Thymus (tissue), 11 donors: ENCODE data around the gene PANK2. TPM values are rescaled to one million over a fixed set of nuclear protein-coding genes. Genes with fewer than 3 reads are reported as not detected.
"Not testable (repeated sequence)": the region's sequence is repeated elsewhere in the genome, so short reads cannot be mapped to it uniquely, and the experiment has no call there.

Source experiments
- DNase-seq, 9 donors: peaks; one replicate each; pipeline ENCODE4 v3.0.0-alpha.2; 2013; ENCODE audit warnings: low spot score in 9 of 9, low read depth in 6 of 9, missing footprints in 1 of 9
- H3K27ac ChIP-seq, 2 donors: one replicate each; pipeline ENCODE4 v1.5.1; 2013; ENCODE audit warnings: control low read depth in 1 of 2, low read depth in 1 of 2, low read length in 1 of 2, mild to moderate bottlenecking in 1 of 2, moderate library complexity in 1 of 2
- H3K27me3 ChIP-seq, 2 donors: one replicate each; pipeline ENCODE4 v1.5.1; 2013; ENCODE audit warnings: low read length in 1 of 2; ENCODE audit not compliant: control insufficient read depth in 2 of 2, insufficient read depth in 1 of 2
- H3K36me3 ChIP-seq, 2 donors: one replicate each; pipeline ENCODE4 v1.5.1; 2013; ENCODE audit warnings: low read length in 1 of 2, mild to moderate bottlenecking in 1 of 2, moderate library complexity in 1 of 2; ENCODE audit not compliant: control insufficient read depth in 2 of 2, insufficient read depth in 2 of 2
- H3K4me1 ChIP-seq, 2 donors: one replicate each; pipeline ENCODE4 v1.5.1; 2013; ENCODE audit warnings: low read length in 2 of 2; ENCODE audit not compliant: control insufficient read depth in 2 of 2, insufficient read depth in 2 of 2
- H3K4me3 ChIP-seq, 2 donors: one replicate each; pipeline ENCODE4 v1.5.1; 2013; ENCODE audit warnings: low read length in 2 of 2, control low read depth in 1 of 2, mild to moderate bottlenecking in 1 of 2
- H3K9me3 ChIP-seq, 2 donors: one replicate each; pipeline ENCODE4 v1.5.1; 2013; ENCODE audit warnings: low read length in 1 of 2, mild to moderate bottlenecking in 1 of 2; ENCODE audit not compliant: control insufficient read depth in 2 of 2, insufficient read depth in 1 of 2
- WGBS: extraction: QIAGEN DNeasy Blood & Tissue Kit; methylation state at CpG from one replicate; pipeline ENCODE4 v1.1.7; 2013; 5-methylcytosine and 5-hydroxymethylcytosine counted together
- polyA plus RNA-seq: library from polyadenylated mRNA; stranded (reverse); fragments of 200-250 nt; gene quantifications from one replicate; pipeline ENCODE4 v1.2.3, GENCODE V29; 2013
- total RNA-seq: library from RNA; stranded (reverse); fragments of 120-200 nt; gene quantifications from one replicate; pipeline ENCODE4 v1.2.4, GENCODE V29; 2013
- donor health status: healthy.

PANK2 gene
- total and polyA plus RNA-seq, 2 donors, result 36.9 to 40.6 TPM

DNA sequence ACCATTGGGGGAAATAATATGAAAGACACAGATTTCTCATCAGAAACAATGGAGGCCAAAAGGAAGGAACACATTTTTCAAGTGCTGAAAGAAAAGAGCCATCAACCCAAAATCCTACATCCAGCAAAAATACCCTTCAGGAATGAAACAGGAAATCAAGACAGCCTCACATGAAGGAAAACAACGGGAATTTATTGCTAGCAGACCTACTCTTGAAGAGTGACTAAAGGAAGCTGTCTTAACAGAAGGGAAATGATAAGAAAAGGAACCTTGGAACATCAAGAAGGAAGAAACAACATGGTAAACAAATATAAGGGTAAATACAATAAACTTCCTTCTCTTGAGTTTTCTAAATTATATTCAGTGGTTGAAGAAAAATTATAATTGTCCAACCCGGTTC, 82.0 kb downstream of the PANK2 start:
- H3K9me3 ChIP-seq, result no peaks in the 10 kb centered on the region
- 90% methylated on average over 2 of the region's 2 CpGs for WGBS
- peaks cover 0 to 3% of the 10 kb centered on the region in 2 donors for H3K36me3 ChIP-seq
- H3K27ac ChIP-seq, result no peak overlapping the region
- no peak for DNase-seq
- H3K27me3 ChIP-seq, result no peaks in the 10 kb centered on the region
- no peak overlapping the region for H3K4me3 ChIP-seq
- no peaks in the 10 kb centered on the region for H3K4me1 ChIP-seq

DNA sequence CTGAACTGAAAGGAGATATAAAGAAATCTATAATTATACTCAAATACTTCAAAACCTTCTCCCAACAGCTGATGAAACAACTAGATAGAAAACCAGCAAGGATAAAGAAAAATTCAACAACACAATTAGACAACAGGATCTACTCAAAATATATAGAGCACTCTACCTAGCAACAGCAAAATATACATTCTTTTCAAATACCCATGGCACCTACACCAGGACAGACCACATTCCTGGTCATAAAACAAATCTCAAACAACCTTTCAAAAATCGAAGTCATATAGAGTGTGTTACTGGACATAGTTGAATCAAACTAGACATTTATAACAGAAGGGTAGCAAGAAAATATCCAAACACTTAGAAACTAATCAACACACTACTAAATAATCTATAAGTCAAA, 83.0 kb downstream of the PANK2 start:
- H3K36me3 ChIP-seq, result peaks cover 0 to 3% of the 10 kb centered on the region in 2 donors
- H3K27me3 ChIP-seq, result no peaks in the 10 kb centered on the region
- no peaks in the 10 kb centered on the region for H3K9me3 ChIP-seq
- no peak overlapping the region for H3K27ac ChIP-seq
- H3K4me1 ChIP-seq, result no peaks in the 10 kb centered on the region
- H3K4me3 ChIP-seq, result no peak overlapping the region
- DNase-seq, result no peak
- WGBS, result 99% methylated on average over 1 of the region's 1 CpG

DNA sequence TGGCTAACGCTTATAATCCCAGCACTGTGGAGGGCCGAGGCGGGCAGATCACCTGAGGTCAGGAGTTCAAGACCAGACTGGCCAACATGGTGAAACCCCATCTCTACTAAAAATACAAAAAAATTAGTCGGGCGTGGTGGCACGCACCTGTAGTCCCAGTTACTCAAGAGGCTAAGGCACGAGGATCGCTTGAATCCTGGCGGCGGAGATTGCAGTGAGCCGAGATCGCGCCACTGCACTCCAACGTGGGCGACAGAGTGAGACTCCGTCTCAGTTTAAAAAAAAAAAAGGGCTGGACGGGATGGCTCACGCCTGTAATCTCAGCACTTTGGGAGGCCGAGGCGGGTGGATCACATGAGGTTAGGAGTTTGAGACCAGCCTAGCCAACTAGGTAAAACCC, 83.4 kb downstream of the PANK2 start:
- H3K4me3 ChIP-seq, H3K27ac ChIP-seq, H3K4me1 ChIP-seq, DNase-seq, H3K36me3 ChIP-seq, H3K9me3 ChIP-seq, H3K27me3 ChIP-seq: not testable (repeated sequence)
- 98% methylated on average over 20 of the region's 20 CpGs for WGBS

DNA sequence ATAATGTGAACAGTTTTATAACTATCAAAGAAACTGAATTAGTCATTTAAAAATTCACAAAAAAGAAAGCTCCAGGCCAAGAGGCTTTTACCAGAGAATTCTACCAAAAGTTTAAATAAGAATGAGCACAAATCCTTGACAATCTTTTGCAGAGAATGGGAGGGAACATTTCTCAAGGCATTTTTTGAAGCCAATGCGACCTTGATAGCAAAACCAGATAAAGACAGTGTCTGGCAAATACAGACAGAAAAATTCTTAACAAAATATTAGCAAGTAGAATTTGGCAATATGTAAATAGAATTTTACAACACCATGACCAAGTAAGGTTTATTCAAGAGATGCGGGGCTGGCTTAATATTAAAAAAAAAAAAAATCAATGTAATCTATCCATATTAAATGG, 84.5 kb downstream of the PANK2 start:
- WGBS, result 95% methylated on average over 2 of the region's 2 CpGs
- H3K9me3 ChIP-seq, result no peaks in the 10 kb centered on the region
- no peak overlapping the region for H3K4me3 ChIP-seq
- H3K27ac ChIP-seq, result no peak overlapping the region
- no peaks in the 10 kb centered on the region for H3K4me1 ChIP-seq
- no peaks in the 10 kb centered on the region for H3K27me3 ChIP-seq
- DNase-seq, result no peak
- no peaks in the 10 kb centered on the region for H3K36me3 ChIP-seq

DNA sequence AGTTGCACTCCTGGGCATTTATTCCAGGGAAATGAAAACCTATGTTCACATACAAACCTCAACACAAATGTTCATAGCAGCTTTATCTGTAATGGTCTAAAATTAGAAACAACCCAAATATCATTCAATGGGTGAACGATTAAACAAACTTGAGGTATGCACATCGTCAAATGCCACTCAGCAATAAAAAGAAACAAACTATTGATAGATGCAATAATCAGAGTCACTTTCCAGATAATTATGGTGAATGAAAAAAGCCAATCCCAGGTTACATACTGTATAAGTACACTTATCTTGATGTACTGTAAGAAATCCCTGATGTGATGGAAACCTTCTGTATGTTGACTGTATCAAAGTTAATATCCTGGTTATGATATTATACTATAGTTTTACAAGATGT, 87.3 kb downstream of the PANK2 start:
- H3K27ac ChIP-seq, result no peak overlapping the region
- peaks cover 9% of the 10 kb centered on the region in 2 donors for H3K4me1 ChIP-seq
- 96% methylated on average over 2 of the region's 2 CpGs for WGBS
- no peaks in the 10 kb centered on the region for H3K27me3 ChIP-seq
- no peak overlapping the region for H3K4me3 ChIP-seq
- H3K36me3 ChIP-seq, result no peaks in the 10 kb centered on the region
- DNase-seq, result no peak
- no peaks in the 10 kb centered on the region for H3K9me3 ChIP-seq

Other genes with a start within 250 kb of the PANK2 start
- gene GFRA4, start 226.0 kb upstream of the PANK2 start, total RNA-seq, result 0.19 TPM
- 0.21 TPM for gene GFRA4, start 226.0 kb upstream of the PANK2 start, polyA plus RNA-seq
- 0.90 TPM for gene ADAM33, start 207.4 kb upstream of the PANK2 start, total RNA-seq
- gene ADAM33, start 207.4 kb upstream of the PANK2 start, polyA plus RNA-seq, result 3.6 TPM
- gene SIGLEC1, start 176.8 kb upstream of the PANK2 start, total RNA-seq, result 0.90 TPM
- gene SIGLEC1, start 176.8 kb upstream of the PANK2 start, polyA plus RNA-seq, result 21.9 TPM
- gene HSPA12B, start 156.7 kb upstream of the PANK2 start, total RNA-seq, result 1.5 TPM
- 2.3 TPM for gene HSPA12B, start 156.7 kb upstream of the PANK2 start, polyA plus RNA-seq
- gene ADISSP, start 121.6 kb upstream of the PANK2 start, total RNA-seq, result 23.6 TPM
- 21.4 TPM for gene ADISSP, start 121.6 kb upstream of the PANK2 start, polyA plus RNA-seq
- 0.05 TPM for gene SPEF1, start 107.9 kb upstream of the PANK2 start, total RNA-seq
- gene SPEF1, start 107.9 kb upstream of the PANK2 start, polyA plus RNA-seq, result 0.16 TPM
- gene CENPB, start 102.6 kb upstream of the PANK2 start, total RNA-seq, result 36.8 TPM
- gene CENPB, start 102.6 kb upstream of the PANK2 start, polyA plus RNA-seq, result 36.2 TPM
- gene CDC25B, start 93.1 kb upstream of the PANK2 start, total RNA-seq, result 21.1 TPM
- gene CDC25B, start 93.1 kb upstream of the PANK2 start, polyA plus RNA-seq, result 56.4 TPM
- 6.9 TPM for gene AP5S1, start 68.8 kb upstream of the PANK2 start, total RNA-seq
- 8.4 TPM for gene AP5S1, start 68.8 kb upstream of the PANK2 start, polyA plus RNA-seq
- gene MAVS, start 42.6 kb upstream of the PANK2 start, total RNA-seq, result 8.1 TPM
- gene MAVS, start 42.6 kb upstream of the PANK2 start, polyA plus RNA-seq, result 18.8 TPM
- gene RNF24, start 126.2 kb downstream of the PANK2 start, total RNA-seq, result 3.7 TPM
- gene RNF24, start 126.2 kb downstream of the PANK2 start, polyA plus RNA-seq, result 3.5 TPM